GM20000 (cell line): Measurements from ENCODE around the gene NPM1.
"Not testable (repeated sequence)": the region's sequence is repeated elsewhere in the genome, so short reads cannot be mapped to it uniquely, and the experiment has no call there.

Source experiments
- DNase-seq: peaks from one replicate; pipeline ENCODE4 v3.0.0; 2012; ENCODE audit warnings: low spot score
- CTCF ChIP-seq: IDR thresholded peaks from 2 replicates; pipeline ENCODE4 v1.5.1; 2012; ENCODE audit warnings: mild to moderate bottlenecking, control low read depth; ENCODE audit errors: extremely low read depth, missing control alignments

NPM1 gene

GRCh38 chr5:171357843-171358242 is 29.8 kb upstream of the NPM1 start:
- DNase-seq: no peak
- no peak for TF ChIP-seq CTCF

GRCh38 chr5:171361151-171361550 is 26.5 kb upstream of the NPM1 start:
- not testable (repeated sequence) for DNase-seq

GRCh38 chr5:171363249-171363648 is 24.4 kb upstream of the NPM1 start:
- not testable (repeated sequence) for DNase-seq

- no peak for DNase-seq
- no peak for TF ChIP-seq CTCF
Measured at GRCh38 chr5:171363846-171364245, 23.8 kb upstream of the NPM1 start.

GRCh38 chr5:171365351-171365750 is 22.3 kb upstream of the NPM1 start:
- no peak for TF ChIP-seq CTCF
- DNase-seq: no peak

GRCh38 chr5:171366645-171367044 is 21.0 kb upstream of the NPM1 start:
- DNase-seq: no peak
- TF ChIP-seq CTCF: no peak

GRCh38 chr5:171367424-171368370 is 20.0 kb upstream of the NPM1 start:
- TF ChIP-seq CTCF: no peak
- DNase-seq: no peak

- no peak for TF ChIP-seq CTCF
- DNase-seq: no peak
Measured at GRCh38 chr5:171369056-171369455, 18.6 kb upstream of the NPM1 start.
